A375 (cell line): Measurements from ENCODE around the gene AVEN. TPM values are rescaled to one million over a fixed set of nuclear protein-coding genes. Genes with fewer than 3 reads are reported as not detected.

Experiments
- total RNA-seq: library from RNA; depleted of rRNA; stranded (reverse); fragments of >200 nt; shearing (Covaris generic); gene quantifications from 2 replicates; pipeline ENCODE4 v1.2.3, GENCODE V29; 2014; rRNA removed

The AVEN gene, protein sequence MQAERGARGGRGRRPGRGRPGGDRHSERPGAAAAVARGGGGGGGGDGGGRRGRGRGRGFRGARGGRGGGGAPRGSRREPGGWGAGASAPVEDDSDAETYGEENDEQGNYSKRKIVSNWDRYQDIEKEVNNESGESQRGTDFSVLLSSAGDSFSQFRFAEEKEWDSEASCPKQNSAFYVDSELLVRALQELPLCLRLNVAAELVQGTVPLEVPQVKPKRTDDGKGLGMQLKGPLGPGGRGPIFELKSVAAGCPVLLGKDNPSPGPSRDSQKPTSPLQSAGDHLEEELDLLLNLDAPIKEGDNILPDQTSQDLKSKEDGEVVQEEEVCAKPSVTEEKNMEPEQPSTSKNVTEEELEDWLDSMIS
- total RNA-seq: 21.3 and 23.7 TPM in 2 replicates

DNA sequence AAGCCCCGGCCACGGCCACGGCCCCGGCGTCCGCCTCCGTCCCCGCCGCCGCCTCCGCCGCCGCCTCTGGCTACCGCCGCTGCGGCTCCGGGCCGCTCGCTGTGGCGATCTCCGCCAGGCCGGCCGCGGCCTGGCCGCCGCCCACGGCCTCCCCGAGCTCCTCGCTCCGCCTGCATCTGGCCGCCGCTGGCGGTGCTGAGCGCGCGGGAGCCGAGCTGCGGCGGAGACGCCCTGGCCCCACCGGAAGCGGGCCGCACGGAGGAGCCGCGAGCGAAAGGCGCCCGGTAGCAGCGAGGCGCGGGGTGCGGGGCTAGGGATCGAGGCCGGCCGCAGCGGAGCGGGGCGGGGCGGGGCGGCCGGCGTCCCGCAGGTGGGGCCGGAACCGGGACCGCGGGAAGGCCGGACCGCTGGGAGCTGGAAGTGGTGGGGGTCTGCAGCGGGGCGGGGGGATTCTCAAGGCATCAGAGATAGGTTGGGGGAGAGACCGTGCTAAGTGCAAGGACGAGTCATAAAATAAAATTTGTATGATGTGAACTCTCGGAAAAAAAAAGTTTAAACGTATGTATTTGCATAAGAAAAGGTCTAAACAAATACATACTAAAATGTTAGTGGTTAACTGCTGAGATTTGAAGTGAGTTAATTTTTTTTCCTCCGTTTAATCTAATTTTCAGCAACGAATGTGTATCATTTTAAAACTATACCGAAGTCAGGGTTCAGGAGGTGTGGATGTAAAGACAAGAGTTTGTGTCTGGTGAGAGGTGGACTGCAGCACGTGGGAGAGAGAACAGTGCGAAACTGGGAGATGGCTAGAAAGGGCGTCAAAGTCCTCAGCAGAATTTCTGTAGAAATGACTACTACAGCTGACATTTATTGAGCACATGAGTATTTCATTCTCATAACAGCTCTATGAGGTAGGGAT is at the start of gene AVEN:
Gene AVEN, minus strand, starts transcription at position 334 of the 919 bp plus-strand sequence. Its CDS starts 158 bp downstream, at position 176.

GRCh38 chr15:33968224-33968623 is 70.8 kb downstream of the AVEN start, which contains the start of gene CHRM5:
Gene CHRM5 (plus strand): TSS chr15:33968497. CDS start chr15:34062718, 94,221 bp downstream.

Other genes starting within 250 kb of the AVEN start
- not detected in 2 replicates for gene CHRM5, start 70.7 kb downstream of the AVEN start, total RNA-seq
- 44.5 and 46.6 TPM in 2 replicates for gene EMC7, start 62.7 kb upstream of the AVEN start, total RNA-seq
- gene PGBD4, start 62.9 kb upstream of the AVEN start, total RNA-seq: 2.3 TPM in 2 replicates
- 21.3 and 40.5 TPM in 2 replicates for gene KATNBL1, start 170.9 kb upstream of the AVEN start, total RNA-seq
- 303 and 398 TPM in 2 replicates for gene EMC4, start 185.8 kb upstream of the AVEN start, total RNA-seq